ENCODE results near the gene MSRB1. TPM values are rescaled to one million over a fixed set of nuclear protein-coding genes. Genes with fewer than 3 reads are reported as not detected.
"Not testable (repeated sequence)": the region's sequence is repeated elsewhere in the genome, so short reads cannot be mapped to it uniquely, and the experiment has no call there.

MSRB1 gene
- total and polyA plus RNA-seq, 7 donors = 17.8 to 136 (median 35.7) TPM

- intact Hi-C loops (cut with DNase I) = no loop called here
- H3K4me1 ChIP-seq = peaks cover 0 to 10% (median 9%) of the 10 kb centered on the region in 4 donors
- no peaks in the 10 kb centered on the region for H3K36me3 ChIP-seq
- WGBS, 2 donors = 10 to 16% methylated on average over 24 of the region's 24 CpGs
- no peak overlapping the region for H3K27ac ChIP-seq
- peaks cover 14 to 66% (median 44%) of the 10 kb centered on the region in 3 donors for H3K27me3 ChIP-seq
- DNase-seq = no peak
- no peaks in the 10 kb centered on the region for H3K9me3 ChIP-seq
- TF ChIP-seq POLR2AphosphoS5 (IDR thresholded peaks at IDR 0.05) = no peak
- TF ChIP-seq CTCF (IDR thresholded peaks at IDR 0.05) = no peak
- no peak for TF ChIP-seq POLR2A (IDR thresholded peaks at IDR 0.05)
- no peak for TF ChIP-seq EP300 (IDR thresholded peaks at IDR 0.05)
- H3K4me3 ChIP-seq = no peak overlapping the region
Observed at GRCh38 chr16:1923299-1924034, 19.5 kb downstream of the MSRB1 start.

GRCh38 chr16:1922357-1922756 is 20.6 kb downstream of the MSRB1 start:
- no peak overlapping the region for H3K27ac ChIP-seq
- DNase-seq = no peak
- H3K36me3 ChIP-seq = no peaks in the 10 kb centered on the region
- no peak for TF ChIP-seq POLR2AphosphoS5 (IDR thresholded peaks at IDR 0.05)
- no peak for TF ChIP-seq EP300 (IDR thresholded peaks at IDR 0.05)
- no peak for TF ChIP-seq CTCF (IDR thresholded peaks at IDR 0.05)
- no peak for TF ChIP-seq POLR2A (IDR thresholded peaks at IDR 0.05)
- WGBS, 2 donors = 84 to 85% methylated on average over 8 of the region's 8 CpGs
- peaks cover 23 to 75% (median 53%) of the 10 kb centered on the region in 3 donors for H3K27me3 ChIP-seq
- H3K9me3 ChIP-seq = no peaks in the 10 kb centered on the region
- H3K4me3 ChIP-seq = no peak overlapping the region
- intact Hi-C loops (cut with DNase I) = no loop called here
- H3K4me1 ChIP-seq = peaks cover 0 to 18% (median 13%) of the 10 kb centered on the region in 4 donors

DNA sequence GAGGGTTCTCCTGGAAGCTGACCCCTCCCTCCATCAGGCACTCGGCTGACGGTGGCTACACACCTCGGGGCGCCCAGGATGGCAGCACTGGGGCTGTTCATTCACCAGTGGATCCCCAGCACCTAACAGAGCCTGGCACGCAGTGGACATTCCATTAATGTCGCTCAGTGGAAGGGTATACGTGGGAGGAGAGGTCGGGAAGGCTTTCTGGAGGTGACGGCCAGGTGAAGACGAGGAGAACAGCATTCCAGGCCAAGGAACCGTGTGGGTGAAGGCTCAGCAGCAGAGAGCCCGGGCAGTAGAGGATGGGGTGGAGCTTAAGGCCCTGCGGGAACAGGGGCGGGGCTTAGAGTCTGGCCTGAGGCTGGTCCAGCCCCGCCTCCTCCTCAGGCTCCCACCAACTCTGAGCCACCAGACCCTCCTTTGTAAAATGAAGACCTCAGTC is 22.2 kb downstream of the MSRB1 start:
- TF ChIP-seq EP300 (IDR thresholded peaks at IDR 0.05) (no peak), CTCF (IDR thresholded peaks at IDR 0.05) (no peak), POLR2A (IDR thresholded peaks at IDR 0.05) (no peak), POLR2AphosphoS5 (IDR thresholded peaks at IDR 0.05) (no peak)
- H3K36me3 ChIP-seq = no peaks in the 10 kb centered on the region
- H3K4me3 ChIP-seq = no peak overlapping the region
- peaks cover 33 to 91% (median 69%) of the 10 kb centered on the region in 3 donors for H3K27me3 ChIP-seq
- H3K27ac ChIP-seq = no peak overlapping the region
- 9 to 12% methylated on average over 15 of the region's 15 CpGs for WGBS, 2 donors
- intact Hi-C loops (cut with DNase I) = no loop called here
- peaks cover 0 to 18% (median 13%) of the 10 kb centered on the region in 4 donors for H3K4me1 ChIP-seq
- no peak for DNase-seq
- H3K9me3 ChIP-seq = no peaks in the 10 kb centered on the region

- H3K27ac ChIP-seq; H3K4me3 ChIP-seq; H3K9me3 ChIP-seq; H3K36me3 ChIP-seq; DNase-seq; intact Hi-C loops (cut with DNase I): not testable (repeated sequence)
- H3K27me3 ChIP-seq = peaks cover 33 to 96% (median 73%) of the 10 kb centered on the region in 3 donors
- 71 to 72% methylated on average over 21 of the region's 21 CpGs for WGBS, 2 donors
- peaks cover 0 to 18% (median 13%) of the 10 kb centered on the region in 4 donors for H3K4me1 ChIP-seq
Observed at GRCh38 chr16:1920122-1920521, 22.9 kb downstream of the MSRB1 start.

GRCh38 chr16:1919327-1919998 is 23.5 kb downstream of the MSRB1 start:
- intact Hi-C loops (cut with DNase I) = no loop called here
- Histone ChIP-seq H3K27me3 (peaks cover 33 to 96% (median 73%) of the 10 kb centered on the region in 3 donors), H3K36me3 (no peaks in the 10 kb centered on the region), H3K27ac (no peak overlapping the region), H3K4me3 (no peak overlapping the region), H3K9me3 (no peaks in the 10 kb centered on the region), H3K4me1 (peaks cover 0 to 18% (median 13%) of the 10 kb centered on the region in 4 donors)
- TF ChIP-seq POLR2AphosphoS5 (IDR thresholded peaks at IDR 0.05) (no peak), POLR2A (IDR thresholded peaks at IDR 0.05) (no peak), EP300 (IDR thresholded peaks at IDR 0.05) (no peak), CTCF (IDR thresholded peaks at IDR 0.05) (no peak)
- no peak for DNase-seq
- 42 to 46% methylated on average over 30 of the region's 30 CpGs for WGBS, 2 donors

All from sigmoid colon (tissue), 7 donors.